GM18526 (cell line): ENCODE measurements around the gene TFCP2.

ENCODE experiments used
- POLR2A ChIP-seq: IDR thresholded peaks from 3 replicates; pipeline ENCODE4 v1.6.1; 2011; ENCODE audit not compliant: insufficient read length; ENCODE audit errors: extremely low read depth

The TFCP2 gene

DNA sequence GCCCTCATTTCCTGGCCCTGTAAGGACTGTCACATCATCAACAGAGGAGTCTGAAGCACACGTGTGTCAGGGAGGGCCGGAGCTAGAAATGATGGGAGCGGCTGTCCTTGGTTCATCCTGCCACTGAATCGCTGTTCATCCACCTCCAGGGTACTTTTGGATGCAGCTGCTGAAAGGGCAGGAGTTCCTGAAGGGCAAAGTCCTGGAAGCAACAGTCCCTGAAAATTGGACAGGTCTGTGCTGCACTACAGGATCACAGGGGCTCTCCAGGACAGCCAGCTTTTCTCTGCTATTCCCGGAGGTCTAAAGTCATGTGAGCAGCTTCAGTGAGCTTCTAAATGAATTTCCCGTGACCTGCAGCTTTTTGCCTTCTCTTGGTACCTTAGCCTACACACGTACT is 27.2 kb upstream of the TFCP2 start:
- TF ChIP-seq POLR2A: no peak

DNA sequence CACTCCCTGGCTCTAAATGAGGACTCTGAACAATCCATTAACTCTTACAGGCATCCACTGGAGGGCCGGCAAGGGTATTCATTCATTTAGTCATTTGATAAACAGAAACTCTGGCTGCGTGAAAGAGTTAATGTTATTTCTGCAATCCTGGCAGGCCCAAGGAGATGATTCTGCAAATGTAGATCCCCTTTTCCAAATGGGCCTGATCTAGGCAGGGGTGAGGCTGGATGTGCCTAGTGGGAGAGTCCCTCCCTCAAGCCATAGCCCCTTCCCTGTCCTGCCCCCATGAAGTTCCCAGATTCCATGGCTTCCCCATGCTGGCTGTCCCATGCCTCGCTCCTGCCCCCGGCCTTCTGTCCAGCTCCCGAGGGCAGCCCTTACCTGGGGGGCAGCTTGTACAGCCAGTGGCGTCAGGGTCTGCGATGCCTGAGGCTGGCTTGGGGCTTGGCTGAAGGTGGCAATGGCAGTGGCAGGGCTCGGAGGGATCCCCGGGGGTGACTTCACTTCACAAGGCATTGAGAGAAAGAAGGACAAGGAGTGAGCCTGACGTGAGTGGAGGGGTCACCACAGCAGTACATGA is 26.5 kb upstream of the TFCP2 start:
- no peak for TF ChIP-seq POLR2A

DNA sequence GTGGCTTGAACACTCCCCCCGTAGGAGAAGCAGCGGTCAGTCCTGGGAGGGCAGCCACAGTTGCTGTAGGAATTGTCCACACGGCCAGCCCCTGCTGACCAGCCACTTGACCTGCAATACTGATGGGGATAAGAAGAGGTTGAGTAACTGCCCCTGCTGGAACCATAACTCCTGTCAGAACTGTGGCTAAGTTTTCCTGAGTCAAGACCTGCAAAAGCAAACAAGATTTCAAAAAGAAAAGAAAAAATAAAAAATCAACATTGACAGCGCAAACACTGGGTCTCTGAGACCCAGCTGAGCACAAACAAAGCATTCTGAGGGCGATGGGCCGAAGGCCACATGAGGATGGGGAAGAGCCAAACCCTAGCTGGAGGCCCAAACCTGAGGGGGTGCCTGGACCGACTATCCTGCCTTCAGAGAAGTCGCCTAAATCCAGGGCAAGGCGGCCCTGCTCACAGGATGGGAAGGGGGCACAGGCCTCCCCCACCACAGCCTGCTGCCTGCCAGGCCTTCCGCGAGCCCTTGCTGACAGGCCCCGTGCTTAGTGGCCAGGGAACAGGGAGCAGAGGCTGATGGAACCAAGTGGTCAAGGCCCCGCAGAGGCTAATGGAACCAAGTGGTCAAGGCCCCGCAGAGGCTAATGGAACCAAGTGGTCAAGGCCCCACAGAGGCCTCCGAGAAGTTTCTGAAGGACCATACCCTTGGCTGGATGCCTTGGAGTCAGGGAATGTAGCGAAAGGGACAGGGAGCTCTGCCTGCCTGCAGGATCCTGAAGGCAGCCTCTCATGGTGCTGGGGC is 25.8 kb upstream of the TFCP2 start:
- TF ChIP-seq POLR2A: no peak

DNA sequence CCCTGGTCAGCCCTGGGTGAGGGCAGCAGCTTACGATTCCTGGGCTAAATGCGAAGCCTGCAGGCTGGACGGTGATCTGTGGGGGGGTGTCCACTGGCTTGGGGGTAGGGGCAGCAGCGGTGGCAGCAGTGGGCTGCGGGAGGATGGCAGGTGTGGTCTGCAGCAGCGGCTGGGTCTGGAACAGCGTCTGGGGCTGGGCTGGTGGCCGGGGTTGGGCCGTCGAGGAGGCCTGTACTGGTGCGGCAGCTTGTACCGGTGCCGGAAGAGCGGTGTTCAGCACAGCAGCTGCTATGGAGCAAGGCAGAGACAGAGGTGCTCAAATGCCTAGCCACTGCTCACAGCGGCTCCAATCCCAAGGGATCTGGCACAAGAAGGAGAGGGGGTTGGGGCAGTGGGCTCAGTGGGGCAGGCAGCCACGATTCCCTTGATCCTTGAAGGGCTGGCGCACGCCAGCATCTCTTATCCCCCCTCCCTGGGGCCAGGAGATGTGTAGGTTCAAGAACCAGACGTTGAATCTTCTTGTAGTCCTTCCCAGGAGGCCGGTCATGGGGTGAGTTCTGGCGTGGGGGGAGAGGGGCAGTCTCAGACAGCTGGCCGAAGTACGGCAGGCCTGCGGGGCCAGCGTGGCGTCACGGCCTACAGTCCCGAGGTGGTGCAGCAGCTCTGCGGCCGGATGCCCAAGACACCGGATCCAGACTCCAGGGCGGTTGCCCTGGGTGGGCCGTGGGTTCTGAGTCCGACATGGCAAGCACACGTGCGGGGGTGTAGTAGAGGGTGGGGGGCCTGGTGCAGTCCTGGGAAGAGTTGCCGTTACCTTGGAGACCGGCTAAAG is 25.0 kb upstream of the TFCP2 start:
- TF ChIP-seq POLR2A: no peak

DNA sequence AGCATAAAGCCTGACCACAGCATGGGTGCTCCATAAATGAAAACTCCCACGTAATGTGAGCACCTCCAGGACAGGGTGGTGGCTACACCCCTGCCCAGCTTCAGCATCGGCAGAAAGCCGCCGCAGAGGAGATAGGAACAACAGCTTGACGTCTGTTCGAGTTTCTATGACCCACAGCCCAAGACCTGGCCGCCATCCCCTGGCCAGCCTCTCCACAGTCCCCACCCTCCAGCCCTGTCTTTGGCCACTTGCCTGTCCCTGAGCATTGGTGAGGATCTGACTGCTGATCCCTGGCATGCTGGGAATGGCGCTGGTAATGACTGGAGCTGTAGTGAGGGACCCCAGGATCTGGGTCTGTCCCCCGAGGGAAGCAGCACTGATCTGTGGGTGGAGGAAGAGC is 23.6 kb upstream of the TFCP2 start:
- no peak for TF ChIP-seq POLR2A

DNA sequence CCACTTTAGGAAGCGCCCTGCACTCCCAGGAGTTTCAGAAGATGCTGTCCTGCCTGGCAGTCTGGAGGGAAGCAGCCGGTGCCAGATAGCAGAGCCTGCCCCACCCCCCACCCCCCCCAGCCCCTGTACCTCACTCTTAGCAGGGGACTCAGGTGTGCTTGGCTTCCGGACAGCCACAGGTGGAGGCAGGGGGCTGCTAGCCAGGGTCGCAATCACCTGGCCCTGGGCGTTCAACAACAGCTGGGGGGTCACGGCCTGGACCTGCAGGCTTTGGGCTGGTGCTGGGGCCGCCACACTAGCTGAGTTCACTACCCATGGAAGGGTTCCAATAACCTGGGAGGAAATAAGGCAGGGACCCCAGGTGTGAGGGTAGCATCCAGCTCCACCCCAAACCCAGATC is 22.9 kb upstream of the TFCP2 start:
- no peak for TF ChIP-seq POLR2A

DNA sequence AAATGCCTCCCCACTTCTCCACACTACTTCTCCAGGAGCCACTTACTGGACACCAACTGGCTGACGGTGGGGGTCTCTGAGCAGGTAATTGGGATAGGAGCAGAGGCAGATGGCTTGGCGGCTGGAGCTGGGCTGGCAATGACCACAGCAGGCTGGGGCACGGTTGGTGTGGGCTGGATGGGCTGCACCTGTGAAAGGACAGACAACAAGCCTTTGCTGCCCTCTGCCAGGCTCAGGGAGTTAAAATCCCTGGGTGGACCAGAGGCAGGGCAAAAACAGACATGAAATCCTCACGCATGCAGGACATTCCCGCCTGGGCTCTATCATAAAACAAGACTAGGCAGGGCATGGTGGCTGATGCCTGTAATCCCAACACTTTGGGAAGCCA is 19.3 kb upstream of the TFCP2 start:
- TF ChIP-seq POLR2A: no peak

DNA sequence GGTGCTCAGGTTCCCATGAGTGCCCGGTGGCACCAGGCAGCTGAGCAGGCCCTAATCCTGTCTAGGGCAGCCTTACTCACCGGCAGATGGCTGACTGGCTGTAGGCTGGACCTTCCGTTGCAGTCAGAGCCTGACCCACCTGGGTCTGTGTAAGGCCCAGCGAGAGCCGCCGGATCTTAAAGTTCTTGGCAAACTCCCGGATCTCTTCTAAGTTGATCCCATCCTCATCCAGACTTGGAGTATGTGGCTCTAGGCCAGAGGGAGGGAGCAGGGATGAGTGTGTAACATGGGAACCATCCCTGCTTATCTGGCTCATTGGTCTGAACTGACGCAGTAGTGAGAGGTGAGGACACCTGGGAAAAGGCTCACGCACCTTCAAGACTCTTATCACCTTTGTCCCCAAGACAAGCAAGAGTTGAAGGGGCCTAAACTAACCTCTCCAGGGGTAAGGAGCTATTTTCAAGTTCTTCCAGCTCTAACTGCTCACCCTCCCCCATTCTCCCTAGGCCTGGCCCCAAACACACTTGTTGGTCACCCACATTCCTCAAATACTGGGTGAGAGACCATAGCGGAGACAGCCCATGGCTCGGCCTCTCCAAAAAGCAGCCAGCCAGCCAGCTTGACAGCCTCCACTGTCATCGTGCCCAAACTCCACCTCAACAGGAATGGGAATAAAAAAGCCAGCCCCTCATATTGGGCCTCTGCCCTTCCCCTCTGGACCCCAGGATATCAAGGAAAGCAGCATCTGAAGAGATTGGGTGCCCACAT is 18.8 kb upstream of the TFCP2 start:
- no peak for TF ChIP-seq POLR2A

DNA sequence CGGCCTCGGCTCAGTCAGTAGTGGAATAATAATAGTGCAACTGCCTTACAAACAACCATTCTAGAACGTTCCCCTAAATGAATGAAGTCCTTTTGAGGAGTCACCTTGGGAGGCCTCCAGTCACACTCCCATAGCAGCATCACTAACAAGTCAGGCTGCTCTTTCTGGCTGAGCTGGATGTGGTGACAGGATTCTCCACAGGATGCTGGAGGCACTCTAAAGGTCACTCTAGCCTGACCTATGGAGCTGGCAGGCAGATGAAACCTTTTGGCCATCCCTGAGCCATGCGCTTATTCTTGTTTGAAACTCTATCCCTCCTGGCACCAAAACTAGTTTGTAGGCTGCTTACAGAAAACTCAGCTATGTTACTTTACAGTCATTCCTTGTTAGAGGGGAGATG is 17.9 kb upstream of the TFCP2 start:
- no peak for TF ChIP-seq POLR2A

DNA sequence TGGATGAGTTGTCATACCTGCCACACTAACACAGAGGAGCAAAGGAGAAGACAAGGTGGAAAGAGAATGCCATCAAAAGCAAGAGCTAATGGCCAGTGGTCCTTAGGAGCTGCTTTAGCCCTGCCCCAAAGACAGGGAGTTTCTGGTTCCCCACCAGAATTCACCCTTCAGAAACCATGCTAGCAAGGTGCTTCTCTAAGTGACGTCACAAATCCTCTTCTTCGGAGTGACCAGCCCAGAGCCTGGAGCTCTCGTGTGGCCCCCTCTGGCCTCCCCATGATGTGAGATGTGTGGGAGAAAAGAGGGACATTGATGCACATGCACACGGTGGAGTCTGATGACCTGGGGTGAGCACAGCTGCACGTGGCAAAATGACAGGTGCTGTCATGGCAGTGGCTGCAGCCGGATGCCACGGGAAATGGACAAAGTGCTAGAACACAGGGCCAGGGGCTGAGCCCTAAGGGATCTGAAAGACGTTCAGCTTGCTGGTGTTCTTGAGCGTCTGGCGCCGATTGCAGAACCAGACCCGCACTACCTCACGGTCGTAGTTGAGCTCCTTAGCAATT is 16.9 kb upstream of the TFCP2 start:
- TF ChIP-seq POLR2A: no peak

DNA sequence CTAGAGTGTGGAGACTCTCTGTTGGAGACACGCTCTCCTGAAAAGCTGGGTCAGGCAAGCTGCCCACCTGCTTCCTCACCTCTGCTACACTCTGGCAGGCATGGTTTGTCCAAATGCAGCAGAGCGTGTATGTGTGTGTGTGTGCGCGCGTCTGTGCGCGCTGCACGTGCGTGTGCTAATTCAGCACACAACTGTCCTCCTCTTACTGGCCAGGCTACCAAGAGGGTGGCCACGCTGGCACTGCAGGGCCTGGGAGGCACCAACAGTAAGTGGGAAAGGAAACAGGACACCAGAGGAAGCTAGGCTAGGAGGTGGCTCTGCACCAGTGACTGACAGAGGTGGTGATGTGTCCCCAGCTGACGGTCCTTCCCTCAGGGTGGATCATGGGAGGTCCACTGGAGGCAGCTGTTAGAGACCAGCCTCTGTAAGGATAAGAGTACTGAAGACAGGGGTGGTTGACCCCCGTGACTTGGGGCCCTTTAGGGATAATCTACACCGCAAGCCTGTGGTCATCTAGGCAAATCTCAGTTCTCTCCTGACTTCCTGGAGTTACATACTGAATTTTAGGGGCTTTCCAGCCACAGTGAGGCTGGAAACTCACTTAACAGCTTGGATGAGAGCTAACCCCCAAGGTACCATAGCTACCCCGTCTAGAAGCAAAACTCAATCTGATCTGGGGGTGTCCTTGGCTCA is 15.6 kb upstream of the TFCP2 start:
- no peak for TF ChIP-seq POLR2A

DNA sequence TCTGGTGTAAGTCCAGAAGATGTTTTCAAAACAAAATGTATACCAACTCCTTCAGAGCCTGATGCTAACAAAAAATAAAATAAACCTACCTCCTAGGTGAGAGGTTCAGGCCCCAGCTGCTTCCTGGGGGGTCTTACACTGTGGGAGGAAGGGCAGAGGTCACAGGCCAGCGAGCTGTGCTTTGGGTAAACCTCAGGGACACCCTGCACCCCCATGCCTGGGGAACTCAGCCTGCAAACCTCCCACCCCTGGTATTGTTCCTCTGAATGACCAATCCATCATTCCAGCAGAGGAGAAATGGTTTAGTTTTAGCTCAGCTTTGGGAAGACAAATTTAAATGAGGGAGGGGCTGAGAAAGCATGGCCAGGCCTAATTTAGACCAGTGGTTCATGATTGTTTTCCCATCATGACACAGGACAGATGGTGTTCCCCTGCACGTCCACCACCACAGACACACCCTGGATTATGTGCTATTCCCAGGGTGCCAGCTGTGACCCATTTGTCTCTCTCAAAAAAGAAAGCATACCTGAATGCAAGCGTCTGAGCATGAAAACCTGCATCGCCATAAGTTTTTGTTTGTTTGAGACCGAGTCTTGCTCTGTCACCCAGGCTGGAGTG is 14.5 kb upstream of the TFCP2 start:
- no peak for TF ChIP-seq POLR2A

DNA sequence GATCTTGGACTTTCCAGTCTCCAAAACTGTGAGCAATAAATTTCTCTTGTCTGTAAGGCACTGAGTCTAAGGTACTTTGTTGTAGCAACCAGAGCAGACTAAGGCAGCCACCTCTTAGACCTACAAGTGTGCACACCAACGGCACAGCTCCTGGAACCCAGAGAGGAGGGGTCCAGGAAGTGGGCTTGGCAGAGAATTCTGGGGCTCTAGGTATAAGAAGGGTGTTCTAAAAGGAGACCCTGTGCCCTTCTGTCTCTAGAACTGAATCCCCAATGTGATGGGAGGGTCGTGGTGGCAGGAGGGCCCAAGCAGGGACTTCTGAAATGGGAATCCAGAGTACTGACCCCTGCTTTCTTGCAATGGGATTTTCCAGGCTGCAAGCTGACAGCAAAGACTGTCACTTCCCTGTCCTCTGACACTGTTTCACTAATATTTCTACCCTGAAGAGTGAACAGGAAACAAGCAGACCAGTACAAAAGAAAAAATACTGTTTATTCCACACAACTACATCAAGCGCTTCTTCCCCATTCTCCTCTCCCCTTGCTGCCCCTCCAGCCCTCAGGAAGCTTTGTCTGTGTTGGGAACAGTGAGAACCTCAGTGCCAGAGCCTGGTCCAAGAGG is 13.6 kb upstream of the TFCP2 start:
- no peak for TF ChIP-seq POLR2A
